HG03066 (cell line): ENCODE data around the gene DYTN.
"Not testable (repeated sequence)": the region's sequence is repeated elsewhere in the genome, so short reads cannot be mapped to it uniquely, and the experiment has no call there.

Source experiments
- ATAC-seq: cut with Tn5 transposase; IDR thresholded peaks from one replicate; pipeline ENCODE4 v1.9.1; 2021; ENCODE audit warnings: low read depth; ENCODE audit not compliant: unreplicated experiment

The DYTN gene, protein sequence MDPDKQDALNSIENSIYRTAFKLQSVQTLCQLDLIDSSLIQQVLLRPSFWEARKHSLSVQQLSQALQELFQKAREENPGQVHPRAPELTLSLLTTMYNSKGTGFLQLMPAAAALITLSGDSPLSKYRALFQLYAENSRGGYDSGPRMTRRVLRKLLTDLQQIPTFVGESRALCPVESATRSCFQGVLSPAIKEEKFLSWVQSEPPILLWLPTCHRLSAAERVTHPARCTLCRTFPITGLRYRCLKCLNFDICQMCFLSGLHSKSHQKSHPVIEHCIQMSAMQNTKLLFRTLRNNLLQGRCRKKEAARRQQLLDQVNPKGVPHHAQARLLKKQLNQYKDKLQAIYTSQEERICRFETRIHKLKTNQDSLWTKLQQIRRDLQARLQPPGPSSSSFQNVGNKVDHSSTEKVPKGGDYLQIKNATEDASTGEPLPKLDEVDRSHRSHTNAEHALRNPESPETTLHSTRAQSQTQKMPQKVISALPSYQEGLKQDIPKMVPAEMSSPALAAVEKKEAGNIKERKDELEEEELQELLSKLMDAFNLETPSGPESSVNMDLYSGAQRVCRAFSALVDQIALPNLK

DNA sequence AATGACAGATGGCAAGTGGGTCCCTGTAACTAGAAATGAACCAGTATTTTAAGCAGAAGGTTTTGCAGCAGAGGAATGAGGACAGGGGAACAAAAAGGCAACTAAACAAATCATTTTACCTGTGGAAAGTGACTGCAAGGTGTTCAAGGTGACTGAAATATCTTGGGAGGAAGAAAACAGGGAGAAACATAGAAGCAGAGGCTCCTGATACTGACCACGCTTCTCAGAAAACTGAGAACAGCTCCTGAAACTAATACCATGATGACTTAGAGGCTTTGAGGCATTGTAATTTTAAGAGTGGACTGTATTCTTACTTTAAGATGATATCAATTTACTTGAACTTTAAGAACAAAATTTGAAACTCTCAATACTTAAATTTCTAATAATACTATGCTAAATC, at the start of gene DYTN:
Gene DYTN (minus strand): TSS at position 101 of the 400 bp plus-strand sequence. CDS start 117 bp downstream, outside the sequence.
- ATAC-seq = no peak

DNA sequence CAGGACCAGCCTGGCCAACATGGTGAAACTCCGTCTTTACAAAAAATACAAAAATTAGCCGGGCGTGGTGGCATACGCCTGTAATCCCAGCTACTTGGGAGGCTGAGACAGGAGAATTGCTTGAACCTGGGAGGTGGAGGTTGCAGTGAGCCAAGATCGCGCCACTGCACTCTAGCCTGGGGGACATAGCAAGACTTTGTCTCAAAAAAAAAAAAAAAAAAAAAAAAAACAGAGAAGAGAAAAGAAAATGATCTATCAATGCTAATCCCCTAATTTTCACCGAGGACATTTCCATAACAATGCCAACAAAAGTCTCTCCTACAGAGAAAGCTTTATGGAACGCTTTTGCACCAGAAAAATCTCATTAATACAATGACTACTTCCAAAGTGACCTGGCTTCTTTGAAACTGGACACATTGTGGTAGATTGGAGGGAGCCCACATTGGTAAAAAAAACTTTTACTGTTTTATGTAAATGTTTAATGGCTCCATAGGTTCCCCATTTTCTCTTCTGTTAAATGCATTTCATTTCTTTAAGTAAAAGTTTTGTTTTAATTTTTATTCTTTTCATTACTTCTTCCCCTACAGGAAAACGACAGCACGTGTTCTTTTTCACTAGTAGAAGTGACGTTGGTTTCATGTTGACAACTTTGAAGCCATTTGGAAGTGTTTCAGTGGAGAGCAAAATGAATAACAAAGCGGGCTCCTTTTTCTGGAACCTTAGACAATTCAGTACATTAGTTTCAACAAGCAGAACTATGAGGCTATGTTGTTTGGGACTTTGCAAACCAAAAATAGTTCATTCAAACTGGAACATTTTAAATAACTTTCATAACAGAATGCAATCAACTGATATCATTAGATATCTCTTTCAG, 48.1 kb upstream of the DYTN start:
- ATAC-seq = no peak

DNA sequence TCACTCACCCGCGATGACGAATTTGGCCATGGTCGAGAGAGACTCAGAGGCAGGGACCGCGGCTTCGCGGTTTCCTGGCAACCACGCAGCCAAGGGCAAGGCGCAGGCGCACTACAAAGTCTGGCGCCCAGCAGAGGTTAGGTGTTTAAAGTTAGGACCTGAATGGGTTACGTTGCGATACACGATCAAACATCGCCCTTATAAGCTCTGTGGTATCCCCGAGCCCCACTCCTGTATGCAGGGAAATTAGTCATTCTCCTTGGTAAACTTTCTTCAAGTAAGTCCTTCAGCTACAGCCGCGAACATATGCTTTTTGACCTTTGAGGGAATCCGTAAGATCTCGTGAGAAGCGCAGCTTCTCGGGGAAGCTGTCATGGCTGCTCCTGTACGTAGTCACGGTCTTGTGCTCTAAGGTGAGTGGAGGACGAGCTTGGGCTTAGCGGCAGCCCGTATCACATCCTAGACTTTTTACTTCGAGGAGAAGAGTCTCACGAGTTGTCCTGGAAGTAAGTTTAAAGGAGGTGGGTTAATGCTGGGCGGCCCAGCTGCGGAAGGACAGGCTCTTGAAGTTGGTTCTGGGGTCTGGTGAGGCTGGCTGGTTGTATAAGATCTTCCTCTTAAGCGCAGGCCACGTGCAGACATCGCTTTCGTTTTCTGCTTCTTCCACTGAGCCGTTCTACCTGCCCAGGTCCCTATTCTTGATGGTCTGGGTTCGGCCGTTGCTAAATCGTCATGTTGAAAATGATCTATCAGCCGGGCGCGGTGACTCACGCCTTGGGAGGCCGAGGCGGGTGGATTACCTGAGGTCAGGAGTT, 47.3 kb upstream of the DYTN start, which contains the start of the genes FASTKD2 and MDH1B:
Gene FASTKD2 (plus strand): TSS at position 365 of the 815 bp plus-strand sequence. CDS start 1,088 bp downstream, outside the sequence.
Gene MDH1B (minus strand): TSS at position 87 of the 815 bp plus-strand sequence. CDS start 57 bp downstream, at position 30.
- ATAC-seq = peak; percentile 94

DNA sequence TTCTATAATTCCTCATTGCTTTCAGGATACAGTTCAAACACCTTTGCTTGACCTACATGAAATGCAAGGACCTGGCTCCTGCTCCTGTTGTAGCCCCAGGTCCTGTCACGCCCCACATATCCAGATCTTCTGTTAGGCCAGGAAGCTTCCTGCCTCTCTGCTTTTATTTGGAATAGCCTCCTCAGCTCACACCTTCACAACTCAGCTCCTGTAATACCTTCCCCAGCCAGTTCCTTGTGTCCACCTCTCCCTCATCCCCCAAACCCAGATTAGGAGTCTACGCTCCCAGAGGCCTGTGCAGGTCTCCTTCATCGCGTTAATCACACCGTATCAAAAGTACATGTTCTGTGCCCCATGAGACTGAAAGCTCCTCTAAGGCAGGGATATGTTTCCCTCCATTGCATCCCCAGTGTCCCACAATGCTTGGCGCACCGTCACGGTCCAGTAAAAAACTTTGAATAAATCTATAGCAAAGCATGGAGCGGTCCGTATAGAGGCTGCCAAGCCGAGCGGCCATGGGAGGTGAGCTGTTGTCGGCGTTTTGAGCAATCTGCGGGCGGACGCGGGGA, 46.6 kb upstream of the DYTN start:
- ATAC-seq = peak; percentile 33

DNA sequence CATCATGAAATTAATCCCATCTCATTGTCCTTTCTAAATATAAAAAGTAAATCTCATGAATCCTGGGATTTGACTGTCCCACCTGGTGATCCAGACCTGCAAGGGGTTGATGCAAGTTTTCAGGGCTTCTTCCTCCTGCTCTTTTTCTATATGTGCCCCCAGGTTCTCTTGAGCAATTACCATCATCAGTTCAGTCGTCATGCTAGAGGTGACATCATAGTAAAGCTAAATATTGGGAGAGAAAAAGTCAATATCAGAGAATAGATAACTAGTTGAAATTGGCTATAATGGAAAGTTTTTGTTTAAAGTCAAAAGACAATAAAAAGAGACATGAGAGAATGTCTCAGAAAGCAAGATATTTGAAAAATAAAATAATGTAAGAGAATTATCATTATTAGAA, 38.6 kb upstream of the DYTN start:
- no peak for ATAC-seq

DNA sequence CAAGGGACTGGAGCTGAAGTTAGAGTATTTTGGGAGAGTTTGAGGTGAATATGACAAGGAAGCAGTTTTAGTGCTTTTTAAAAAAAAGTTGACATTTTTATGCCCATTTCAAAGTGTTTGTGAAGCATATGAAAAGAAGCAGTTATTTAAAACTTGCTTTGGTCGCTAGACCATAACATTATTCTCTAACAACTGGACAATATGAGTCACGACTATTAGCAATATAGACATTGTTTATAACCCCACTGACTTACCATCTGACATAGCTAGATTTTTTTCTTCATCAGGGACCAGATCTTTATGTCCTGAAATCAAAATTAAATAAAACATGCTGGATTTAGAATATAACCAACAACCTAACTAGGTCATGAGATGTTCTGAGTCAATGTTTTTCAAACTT, 22.6 kb upstream of the DYTN start:
- ATAC-seq = no peak

DNA sequence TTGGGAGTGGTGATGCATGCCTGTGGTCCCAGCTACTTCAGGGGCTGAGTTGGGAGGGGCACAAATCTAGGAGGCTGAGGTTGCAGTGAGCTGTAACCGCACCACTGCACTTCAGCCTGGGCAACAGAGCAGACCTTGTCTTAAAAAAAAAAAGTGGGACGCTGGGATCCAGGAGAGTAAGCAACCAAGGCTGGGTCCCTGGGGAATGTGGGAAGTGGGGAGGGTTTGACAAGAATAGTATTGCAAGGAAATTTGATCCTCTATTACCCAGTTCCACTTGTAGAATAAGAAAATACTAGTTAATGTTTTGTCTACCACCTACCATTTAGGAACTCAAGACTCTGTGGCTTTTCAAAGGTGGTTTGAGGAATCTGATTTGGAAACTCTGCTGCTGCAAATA, 21.1 kb upstream of the DYTN start:
- no peak for ATAC-seq

DNA sequence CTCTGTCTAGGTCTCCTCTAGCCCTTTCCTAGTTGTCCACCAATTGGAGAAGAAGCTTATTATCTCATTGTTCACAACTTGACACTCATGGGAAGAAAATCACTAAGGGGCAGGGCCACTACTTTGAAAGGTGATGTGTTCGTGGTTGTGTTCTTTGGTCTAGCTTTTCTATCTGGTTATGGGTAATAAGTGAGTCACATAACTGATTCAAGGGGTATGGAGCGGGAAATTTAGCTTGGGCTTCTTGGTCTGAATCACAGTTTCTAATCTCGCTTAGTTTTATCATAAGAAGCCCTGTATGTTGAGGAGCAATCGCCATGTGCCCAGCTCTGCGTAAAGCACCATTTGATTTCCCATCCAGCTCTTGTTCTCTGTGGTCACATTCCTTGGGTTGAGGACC, 18.7 kb upstream of the DYTN start:
- ATAC-seq = no peak

DNA sequence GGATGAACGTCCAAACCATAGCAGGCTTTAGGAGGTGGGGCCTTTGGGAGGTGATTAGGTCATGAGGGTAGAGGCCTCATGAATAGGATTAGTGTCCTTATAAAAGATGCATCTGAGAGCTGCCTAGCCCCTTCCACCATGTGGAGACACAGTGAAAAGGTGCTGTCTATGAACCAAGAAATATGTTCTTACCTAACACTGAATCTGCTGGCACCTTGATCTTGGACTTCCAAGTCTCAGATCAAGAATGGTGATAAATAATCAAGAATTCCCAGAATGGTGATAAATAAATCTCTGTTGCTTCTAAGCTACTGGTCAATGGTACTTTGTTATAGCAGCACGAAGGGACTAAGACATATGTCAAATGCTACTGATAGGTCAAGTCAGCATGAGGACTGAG, 15.1 kb upstream of the DYTN start:
- ATAC-seq = no peak

DNA sequence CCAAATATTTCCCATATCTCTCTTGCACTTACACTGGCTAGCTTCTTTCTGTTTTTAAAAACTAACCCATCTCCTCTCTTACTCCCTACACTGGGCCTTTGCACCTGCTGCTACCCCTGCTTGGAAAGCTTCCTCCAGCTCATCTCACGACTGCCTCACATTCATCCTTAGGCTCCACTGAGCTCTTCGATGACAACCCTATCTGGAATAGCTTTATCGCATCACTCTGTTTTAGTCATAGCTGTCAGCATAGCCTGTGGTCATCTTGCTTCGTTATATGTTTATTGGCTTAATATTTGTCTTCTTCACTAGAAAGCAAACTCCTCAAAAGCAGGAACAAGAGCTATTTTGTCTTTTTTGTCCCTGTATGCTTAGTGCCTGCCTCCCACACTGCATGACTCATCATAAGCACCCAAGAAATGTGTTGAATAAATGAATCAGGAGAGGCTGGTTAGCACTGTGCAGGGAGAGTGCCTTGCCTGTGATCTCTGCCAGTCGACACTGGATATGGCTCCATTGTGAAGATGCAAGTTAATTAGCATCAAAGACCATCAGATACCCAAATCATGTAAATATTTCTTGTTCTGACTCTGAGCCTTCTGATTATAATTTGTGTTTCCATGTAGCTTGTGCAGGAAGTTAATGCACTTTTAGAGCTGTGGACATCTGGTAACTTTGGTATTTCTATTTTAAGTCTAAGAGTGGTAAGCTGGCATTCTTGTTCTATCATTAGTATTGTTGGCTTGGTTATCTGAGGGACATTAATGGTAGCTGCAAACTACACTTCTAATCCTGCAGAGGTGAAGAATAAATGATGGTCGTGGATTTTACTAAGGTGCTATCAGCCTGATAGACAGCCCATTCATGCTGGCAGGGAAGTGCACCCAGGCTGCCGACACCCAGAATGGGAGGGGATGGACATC, 10.3 kb upstream of the DYTN start:
- ATAC-seq = no peak

DNA sequence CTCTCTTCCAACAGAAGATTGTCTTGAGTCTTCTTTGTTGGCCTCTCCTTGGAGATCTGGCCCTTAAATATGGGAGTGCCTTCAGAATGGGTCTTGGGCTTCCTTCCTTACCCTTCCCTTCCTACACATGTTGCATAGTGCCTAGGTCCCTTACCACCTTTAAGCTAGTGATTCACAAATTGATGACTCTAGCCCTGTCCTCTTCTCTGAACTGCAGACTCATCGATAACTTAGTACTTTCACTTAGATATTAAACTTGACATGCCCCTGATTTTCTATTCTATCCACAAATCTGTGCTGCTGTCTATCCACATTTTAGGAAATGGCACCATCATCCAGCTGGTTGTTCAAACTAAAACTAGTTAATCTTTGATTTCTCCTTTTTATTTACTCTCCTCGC, 9.1 kb upstream of the DYTN start:
- no peak for ATAC-seq

DNA sequence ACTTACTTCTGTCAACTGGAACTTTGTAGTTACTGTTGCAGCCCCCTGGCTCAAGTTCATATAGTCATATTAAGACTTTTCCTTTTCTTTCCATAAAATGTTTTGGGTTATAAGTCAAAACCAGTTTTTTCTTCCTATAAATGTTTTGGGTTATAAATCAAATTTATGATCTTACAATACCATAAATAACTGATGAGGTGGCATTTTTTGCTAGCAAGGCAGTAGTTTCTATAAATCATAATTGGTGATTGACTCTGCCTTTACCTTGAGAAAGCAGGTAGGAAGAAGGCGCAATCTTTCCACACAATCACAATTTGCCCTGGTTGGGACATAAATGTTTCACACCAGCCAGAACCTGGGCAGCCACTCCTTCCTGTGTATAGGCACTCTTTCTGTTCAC, 5.1 kb upstream of the DYTN start:
- no peak for ATAC-seq

DNA sequence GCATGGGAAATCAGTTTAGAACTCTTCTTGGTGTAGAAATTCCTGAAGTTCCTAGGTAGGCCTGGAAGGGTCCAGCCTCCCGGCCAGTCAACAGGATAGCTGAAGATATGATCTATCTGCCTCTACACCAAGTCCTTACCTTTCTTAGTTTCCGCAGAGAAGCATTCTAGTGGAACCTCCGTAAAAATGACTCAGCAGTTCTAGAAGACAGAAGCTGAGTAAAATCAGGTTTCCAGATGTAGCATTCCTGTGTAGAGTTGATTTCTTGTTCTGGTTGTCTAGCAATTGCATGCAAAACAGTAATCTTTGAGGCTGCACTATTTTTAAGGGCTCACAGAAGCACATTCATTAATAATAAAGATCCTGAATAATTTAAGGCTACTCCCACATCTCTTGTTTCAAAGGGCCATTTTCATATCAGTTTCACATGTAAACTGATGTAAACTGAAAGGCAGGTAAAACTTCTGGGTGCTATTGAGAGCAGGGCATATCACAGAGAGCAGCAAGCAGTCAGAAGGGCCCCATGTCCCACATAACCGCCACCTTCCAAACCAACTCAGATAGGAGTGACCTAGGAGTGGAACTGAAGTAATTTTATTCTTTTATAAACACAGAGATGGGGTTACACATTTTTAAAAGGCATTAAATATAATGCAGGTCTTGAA, 3.2 kb upstream of the DYTN start:
- peak; percentile 85 for ATAC-seq

DNA sequence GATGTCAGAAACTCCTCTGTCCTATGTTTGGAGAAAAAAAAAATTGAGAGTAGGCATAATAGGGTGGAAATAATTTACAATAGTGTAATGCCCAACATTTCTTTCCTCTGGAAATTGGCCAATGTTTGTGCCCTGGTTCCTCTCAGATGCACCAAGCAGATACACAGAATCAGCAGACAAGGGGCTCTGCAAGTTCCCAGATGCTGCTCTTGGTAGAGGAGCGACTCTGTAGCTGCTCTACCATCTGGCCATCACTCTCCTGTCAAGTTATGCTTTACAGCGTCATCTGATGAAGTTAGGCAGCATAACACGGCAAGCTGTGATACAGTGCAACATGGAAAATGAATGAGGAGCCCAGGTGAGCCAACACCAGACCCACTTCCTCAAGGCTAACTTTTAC, 1.6 kb downstream of the DYTN start:
- no peak for ATAC-seq

DNA sequence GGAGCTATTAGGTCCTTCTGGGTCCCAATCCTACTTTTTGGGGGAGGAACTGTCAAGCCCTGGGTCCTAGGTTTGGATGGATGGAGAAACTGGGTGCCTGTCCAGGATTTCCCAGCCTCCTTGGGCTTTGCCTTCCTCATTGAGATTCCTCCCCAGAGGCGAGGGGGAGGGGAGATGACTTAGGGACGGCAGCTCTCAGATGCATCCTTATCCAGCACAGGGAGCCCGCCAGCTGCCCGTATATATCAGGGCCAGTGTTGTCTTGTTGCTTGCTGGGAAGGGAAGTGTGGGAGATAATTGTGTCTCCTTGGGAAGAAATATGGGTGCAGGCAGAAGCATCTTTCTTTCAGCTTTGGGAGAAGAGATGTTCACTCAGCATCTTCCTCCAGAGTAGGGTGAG, 3.0 kb downstream of the DYTN start:
- not testable (repeated sequence) for ATAC-seq

DNA sequence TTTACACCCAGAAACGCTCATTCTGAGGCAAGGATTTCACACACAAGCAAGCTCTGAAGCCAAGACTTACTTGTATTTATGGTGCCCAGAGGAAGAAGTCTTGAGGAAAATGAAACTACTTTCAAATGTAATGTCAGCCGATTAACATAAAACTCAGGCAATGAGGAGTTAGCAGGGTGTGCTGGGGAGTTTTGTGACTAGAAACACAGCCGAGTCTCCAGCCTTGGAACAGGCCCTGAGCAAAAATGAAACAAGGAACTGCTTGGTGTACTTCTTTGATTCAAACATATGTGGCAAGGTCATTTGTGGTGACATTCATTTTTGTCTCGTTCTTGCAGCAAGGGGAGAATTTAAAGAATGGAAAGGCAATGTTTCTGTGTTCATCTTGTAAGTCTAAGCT, 4.5 kb downstream of the DYTN start:
- peak; percentile 60 for ATAC-seq

DNA sequence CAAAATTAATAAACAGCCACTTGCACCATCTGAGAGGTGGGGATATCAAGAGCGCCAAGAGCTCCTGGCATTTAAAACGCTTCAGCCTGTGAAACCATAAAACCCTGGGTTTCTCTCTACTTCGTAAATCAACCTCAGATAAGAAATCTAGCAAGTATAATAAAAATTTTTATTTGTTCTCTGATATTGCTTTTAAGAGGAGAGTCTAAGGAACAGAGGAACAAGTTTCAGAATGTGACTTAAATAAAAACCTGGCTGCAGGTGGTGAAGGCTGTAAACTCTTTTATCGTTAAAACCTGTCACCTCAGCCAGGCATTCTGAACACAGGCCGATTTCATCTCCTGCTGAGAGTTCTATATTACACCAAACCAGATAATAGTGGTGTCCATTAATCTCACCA, 9.9 kb downstream of the DYTN start:
- no peak for ATAC-seq

DNA sequence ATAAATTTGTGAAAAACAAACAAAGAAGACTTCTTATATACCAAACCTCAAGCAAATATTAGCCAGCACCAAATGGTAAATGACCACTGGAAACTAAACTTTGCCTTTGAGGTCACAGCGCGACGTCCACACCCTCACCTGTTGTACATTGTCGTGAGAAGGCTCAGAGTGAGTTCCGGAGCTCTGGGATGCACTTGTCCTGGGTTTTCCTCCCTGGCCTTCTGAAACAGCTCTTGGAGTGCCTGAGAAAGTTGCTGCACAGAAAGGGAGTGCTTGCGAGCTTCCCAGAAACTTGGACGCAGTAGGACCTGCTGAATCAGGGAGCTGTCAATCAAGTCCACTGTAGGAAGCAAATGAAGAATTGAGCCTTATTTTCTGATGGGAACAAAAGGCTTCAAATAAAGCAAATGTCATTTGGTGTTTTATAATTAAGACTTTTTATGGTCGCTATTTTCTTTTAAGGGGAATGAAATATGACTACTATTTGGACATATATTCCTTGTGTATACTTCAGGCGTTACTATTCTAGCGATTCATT, 11.0 kb downstream of the DYTN start:
- ATAC-seq = no peak
